ENCODE measurements around the gene SCG3. TPM values are rescaled to one million over a fixed set of nuclear protein-coding genes. Genes with fewer than 3 reads are reported as not detected.

The SCG3 gene
- total RNA-seq, 1 experiment from 2014 or later, result 32.1 TPM

DNA sequence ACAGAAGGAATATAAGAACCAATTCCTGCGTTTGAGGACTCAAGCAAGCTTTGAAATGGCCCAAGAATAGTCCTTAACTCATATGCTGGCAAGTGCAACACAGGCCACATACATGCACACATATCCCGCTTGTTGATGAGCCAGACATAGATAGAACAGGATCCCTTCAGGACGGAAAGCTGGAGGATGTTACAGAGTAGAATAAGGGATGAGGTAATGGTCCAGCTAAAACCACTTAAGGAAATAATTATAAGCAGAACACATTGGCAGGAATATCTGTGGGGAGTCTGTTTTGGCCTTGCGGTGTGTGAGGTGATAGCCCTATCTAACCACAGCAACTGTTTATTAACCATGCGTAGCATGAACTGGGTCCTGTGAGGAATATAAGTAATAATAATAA is 25.0 kb downstream of the SCG3 start (continued):
- TF ChIP-seq, protein P1, sequence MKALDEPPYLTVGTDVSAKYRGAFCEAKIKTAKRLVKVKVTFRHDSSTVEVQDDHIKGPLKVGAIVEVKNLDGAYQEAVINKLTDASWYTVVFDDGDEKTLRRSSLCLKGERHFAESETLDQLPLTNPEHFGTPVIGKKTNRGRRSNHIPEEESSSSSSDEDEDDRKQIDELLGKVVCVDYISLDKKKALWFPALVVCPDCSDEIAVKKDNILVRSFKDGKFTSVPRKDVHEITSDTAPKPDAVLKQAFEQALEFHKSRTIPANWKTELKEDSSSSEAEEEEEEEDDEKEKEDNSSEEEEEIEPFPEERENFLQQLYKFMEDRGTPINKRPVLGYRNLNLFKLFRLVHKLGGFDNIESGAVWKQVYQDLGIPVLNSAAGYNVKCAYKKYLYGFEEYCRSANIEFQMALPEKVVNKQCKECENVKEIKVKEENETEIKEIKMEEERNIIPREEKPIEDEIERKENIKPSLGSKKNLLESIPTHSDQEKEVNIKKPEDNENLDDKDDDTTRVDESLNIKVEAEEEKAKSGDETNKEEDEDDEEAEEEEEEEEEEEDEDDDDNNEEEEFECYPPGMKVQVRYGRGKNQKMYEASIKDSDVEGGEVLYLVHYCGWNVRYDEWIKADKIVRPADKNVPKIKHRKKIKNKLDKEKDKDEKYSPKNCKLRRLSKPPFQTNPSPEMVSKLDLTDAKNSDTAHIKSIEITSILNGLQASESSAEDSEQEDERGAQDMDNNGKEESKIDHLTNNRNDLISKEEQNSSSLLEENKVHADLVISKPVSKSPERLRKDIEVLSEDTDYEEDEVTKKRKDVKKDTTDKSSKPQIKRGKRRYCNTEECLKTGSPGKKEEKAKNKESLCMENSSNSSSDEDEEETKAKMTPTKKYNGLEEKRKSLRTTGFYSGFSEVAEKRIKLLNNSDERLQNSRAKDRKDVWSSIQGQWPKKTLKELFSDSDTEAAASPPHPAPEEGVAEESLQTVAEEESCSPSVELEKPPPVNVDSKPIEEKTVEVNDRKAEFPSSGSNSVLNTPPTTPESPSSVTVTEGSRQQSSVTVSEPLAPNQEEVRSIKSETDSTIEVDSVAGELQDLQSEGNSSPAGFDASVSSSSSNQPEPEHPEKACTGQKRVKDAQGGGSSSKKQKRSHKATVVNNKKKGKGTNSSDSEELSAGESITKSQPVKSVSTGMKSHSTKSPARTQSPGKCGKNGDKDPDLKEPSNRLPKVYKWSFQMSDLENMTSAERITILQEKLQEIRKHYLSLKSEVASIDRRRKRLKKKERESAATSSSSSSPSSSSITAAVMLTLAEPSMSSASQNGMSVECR (CRISPR knock-in tag; IDR thresholded peaks at IDR 0.05; ENCODE audit: borderline replicate concordance), result no peak
- TF ChIP-seq CREM (CRISPR knock-in tag; IDR thresholded peaks at IDR 0.05), result no peak
- TF ChIP-seq FOXJ3 (CRISPR knock-in tag; IDR thresholded peaks at IDR 0.05; ENCODE audit: borderline replicate concordance), result no peak
- no peak for TF ChIP-seq ZNF121 (CRISPR knock-in tag; IDR thresholded peaks at IDR 0.05)
- TF ChIP-seq, protein P2, sequence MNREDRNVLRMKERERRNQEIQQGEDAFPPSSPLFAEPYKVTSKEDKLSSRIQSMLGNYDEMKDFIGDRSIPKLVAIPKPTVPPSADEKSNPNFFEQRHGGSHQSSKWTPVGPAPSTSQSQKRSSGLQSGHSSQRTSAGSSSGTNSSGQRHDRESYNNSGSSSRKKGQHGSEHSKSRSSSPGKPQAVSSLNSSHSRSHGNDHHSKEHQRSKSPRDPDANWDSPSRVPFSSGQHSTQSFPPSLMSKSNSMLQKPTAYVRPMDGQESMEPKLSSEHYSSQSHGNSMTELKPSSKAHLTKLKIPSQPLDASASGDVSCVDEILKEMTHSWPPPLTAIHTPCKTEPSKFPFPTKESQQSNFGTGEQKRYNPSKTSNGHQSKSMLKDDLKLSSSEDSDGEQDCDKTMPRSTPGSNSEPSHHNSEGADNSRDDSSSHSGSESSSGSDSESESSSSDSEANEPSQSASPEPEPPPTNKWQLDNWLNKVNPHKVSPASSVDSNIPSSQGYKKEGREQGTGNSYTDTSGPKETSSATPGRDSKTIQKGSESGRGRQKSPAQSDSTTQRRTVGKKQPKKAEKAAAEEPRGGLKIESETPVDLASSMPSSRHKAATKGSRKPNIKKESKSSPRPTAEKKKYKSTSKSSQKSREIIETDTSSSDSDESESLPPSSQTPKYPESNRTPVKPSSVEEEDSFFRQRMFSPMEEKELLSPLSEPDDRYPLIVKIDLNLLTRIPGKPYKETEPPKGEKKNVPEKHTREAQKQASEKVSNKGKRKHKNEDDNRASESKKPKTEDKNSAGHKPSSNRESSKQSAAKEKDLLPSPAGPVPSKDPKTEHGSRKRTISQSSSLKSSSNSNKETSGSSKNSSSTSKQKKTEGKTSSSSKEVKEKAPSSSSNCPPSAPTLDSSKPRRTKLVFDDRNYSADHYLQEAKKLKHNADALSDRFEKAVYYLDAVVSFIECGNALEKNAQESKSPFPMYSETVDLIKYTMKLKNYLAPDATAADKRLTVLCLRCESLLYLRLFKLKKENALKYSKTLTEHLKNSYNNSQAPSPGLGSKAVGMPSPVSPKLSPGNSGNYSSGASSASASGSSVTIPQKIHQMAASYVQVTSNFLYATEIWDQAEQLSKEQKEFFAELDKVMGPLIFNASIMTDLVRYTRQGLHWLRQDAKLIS (CRISPR knock-in tag; IDR thresholded peaks at IDR 0.05; ENCODE audit: borderline replicate concordance), result no peak

DNA sequence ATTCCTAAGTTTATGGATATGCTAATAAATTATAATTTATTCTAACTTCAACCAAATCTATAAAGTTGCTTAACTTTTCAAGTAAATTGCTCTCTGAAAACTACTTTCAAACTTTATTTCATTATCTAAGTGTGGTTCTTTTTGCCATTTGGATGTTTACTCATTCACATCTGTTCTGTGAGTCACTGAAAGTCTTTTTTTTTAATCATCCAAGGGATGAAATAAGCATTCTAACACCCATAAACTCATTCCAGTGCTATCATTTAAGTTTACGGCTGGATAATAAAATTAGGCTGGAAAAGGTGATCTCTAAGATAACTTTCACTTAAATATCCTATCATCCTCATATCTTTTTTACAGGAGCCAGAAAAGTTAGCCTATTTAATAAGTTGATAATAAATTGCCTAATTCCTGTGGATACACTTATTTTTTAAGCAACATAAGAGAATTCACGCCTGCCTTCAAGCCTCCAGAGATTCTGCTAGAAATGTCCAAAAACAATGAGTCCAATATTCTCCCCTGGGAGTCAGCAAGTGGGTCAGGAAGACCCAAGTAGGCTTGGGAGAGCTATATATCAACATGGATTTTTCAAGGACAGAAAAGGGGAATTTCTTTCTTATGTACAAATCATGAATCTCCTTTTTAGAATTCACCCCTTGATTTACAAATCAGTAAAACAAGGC is 25.8 kb downstream of the SCG3 start:
- H3K4me3 Mint-ChIP-seq, result no peak overlapping the region
- peaks cover 6% of the 10 kb centered on the region for H3K36me3 Mint-ChIP-seq
- CTCF ChIA-PET, result interaction anchor here (1.4 kb wide), 1 partner anchor 70 kb away, joined by 4 read pairs; no protein-coding TSS in a partner anchor
- no peak overlapping the region for H3K27ac Mint-ChIP-seq
- no peak for TF ChIP-seq ELF4 (CRISPR knock-in tag; IDR thresholded peaks at IDR 0.05; ENCODE audit: low read depth)
- TF ChIP-seq ZBTB21 (CRISPR knock-in tag; IDR thresholded peaks at IDR 0.05; ENCODE audit: borderline replicate concordance), result no peak
- TF ChIP-seq PRRX2 (CRISPR knock-in tag; IDR thresholded peaks at IDR 0.05), result no peak
- TF ChIP-seq OVOL2 (CRISPR knock-in tag; IDR thresholded peaks at IDR 0.05; ENCODE audit: borderline replicate concordance), result no peak
- no peak for TF ChIP-seq ZNF232 (CRISPR knock-in tag; IDR thresholded peaks at IDR 0.05)
- TF ChIP-seq RORB (CRISPR knock-in tag; IDR thresholded peaks at IDR 0.05), result no peak
- TF ChIP-seq, protein P3, sequence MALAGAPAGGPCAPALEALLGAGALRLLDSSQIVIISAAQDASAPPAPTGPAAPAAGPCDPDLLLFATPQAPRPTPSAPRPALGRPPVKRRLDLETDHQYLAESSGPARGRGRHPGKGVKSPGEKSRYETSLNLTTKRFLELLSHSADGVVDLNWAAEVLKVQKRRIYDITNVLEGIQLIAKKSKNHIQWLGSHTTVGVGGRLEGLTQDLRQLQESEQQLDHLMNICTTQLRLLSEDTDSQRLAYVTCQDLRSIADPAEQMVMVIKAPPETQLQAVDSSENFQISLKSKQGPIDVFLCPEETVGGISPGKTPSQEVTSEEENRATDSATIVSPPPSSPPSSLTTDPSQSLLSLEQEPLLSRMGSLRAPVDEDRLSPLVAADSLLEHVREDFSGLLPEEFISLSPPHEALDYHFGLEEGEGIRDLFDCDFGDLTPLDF (CRISPR knock-in tag; IDR thresholded peaks at IDR 0.05), result no peak
- TF ChIP-seq, protein P4, sequence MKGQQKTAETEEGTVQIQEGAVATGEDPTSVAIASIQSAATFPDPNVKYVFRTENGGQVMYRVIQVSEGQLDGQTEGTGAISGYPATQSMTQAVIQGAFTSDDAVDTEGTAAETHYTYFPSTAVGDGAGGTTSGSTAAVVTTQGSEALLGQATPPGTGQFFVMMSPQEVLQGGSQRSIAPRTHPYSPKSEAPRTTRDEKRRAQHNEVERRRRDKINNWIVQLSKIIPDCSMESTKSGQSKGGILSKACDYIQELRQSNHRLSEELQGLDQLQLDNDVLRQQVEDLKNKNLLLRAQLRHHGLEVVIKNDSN (CRISPR knock-in tag; IDR thresholded peaks at IDR 0.05), result no peak
- TF ChIP-seq, protein P5, sequence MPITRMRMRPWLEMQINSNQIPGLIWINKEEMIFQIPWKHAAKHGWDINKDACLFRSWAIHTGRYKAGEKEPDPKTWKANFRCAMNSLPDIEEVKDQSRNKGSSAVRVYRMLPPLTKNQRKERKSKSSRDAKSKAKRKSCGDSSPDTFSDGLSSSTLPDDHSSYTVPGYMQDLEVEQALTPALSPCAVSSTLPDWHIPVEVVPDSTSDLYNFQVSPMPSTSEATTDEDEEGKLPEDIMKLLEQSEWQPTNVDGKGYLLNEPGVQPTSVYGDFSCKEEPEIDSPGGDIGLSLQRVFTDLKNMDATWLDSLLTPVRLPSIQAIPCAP (CRISPR knock-in tag; IDR thresholded peaks at IDR 0.05), result no peak
- no peak for TF ChIP-seq ESRRA (CRISPR knock-in tag; IDR thresholded peaks at IDR 0.05; ENCODE audit: borderline replicate concordance)
- TF ChIP-seq FOXP1 (CRISPR knock-in tag; IDR thresholded peaks at IDR 0.05; ENCODE audit: borderline replicate concordance), result no peak
- TF ChIP-seq ZNF423 (CRISPR knock-in tag; IDR thresholded peaks at IDR 0.05), result no peak
- no peak for TF ChIP-seq TP53 (CRISPR knock-in tag; IDR thresholded peaks at IDR 0.05)
- TF ChIP-seq KAT7 (CRISPR knock-in tag; IDR thresholded peaks at IDR 0.05; ENCODE audit: borderline replicate concordance), result no peak
- TF ChIP-seq, protein P6, sequence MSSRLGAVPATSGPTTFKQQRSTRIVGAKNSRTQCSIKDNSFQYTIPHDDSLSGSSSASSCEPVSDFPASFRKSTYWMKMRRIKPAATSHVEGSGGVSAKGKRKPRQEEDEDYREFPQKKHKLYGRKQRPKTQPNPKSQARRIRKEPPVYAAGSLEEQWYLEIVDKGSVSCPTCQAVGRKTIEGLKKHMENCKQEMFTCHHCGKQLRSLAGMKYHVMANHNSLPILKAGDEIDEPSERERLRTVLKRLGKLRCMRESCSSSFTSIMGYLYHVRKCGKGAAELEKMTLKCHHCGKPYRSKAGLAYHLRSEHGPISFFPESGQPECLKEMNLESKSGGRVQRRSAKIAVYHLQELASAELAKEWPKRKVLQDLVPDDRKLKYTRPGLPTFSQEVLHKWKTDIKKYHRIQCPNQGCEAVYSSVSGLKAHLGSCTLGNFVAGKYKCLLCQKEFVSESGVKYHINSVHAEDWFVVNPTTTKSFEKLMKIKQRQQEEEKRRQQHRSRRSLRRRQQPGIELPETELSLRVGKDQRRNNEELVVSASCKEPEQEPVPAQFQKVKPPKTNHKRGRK (CRISPR knock-in tag; IDR thresholded peaks at IDR 0.05; ENCODE audit: borderline replicate concordance), result no peak
- no peak for DNase-seq (ENCODE audit: low spot score)
- H3K27me3 Mint-ChIP-seq (ENCODE audit: low read depth), result no peaks in the 10 kb centered on the region
- no peaks in the 10 kb centered on the region for H3K4me1 Mint-ChIP-seq
- POLR2A ChIA-PET, result interaction anchor here (0.6 kb wide), 1 partner anchor 68 kb away, joined by 4 read pairs; no protein-coding TSS in a partner anchor
- no peak for ATAC-seq
- no peaks in the 10 kb centered on the region for H3K9me3 Mint-ChIP-seq

Data from WTC11 (cell line).